GM23248 (cell line): ENCODE measurements around the gene TNNI3K.

Experiments
- EZH2 ChIP-seq: fragments of 200-600 bp; sonication (generic); IDR thresholded peaks from 2 replicates; pipeline ENCODE4 v1.6.1; 2018; ENCODE audit warnings: antibody characterized with exemption, mild to moderate bottlenecking; ENCODE audit not compliant: insufficient read depth, poor library complexity, severe bottlenecking
- EZH2phosphoT487 ChIP-seq: fragments of 200-600 bp; sonication (generic); IDR thresholded peaks from 2 replicates; pipeline ENCODE4 v1.6.1; 2018; ENCODE audit warnings: antibody characterized with exemption, moderate library complexity, mild to moderate bottlenecking, low read depth; ENCODE audit not compliant: insufficient read depth

- TF ChIP-seq EZH2phosphoT487 (no peak), EZH2 (no peak)
Measured at GRCh38 chr1:74528123-74528522, 292.9 kb downstream of the TNNI3K start.
